PC-3 (cell line): ENCODE results near the gene PDCD1LG2. TPM values are rescaled to one million over a fixed set of nuclear protein-coding genes. Genes with fewer than 3 reads are reported as not detected.

Source experiments
- ATAC-seq: fragments of 200-7000 bp; cut with Tn5 transposase; 2 replicates; pipeline ENCODE4 v1.9.1; 2020; ENCODE audit warnings: mild to moderate bottlenecking, moderate library complexity
- BruUV-seq: library from RNA; stranded (reverse); fragments of 400-500 nt; replicated peaks from 2 replicates; lab custom pipeline; 2021; lab: Mats Ljungman, UMichigan
- CTCF ChIA-PET: fragments of 300-600 bp; sonication (Branson Sonifier 250); formaldehyde crosslinking; loops from one replicate; lab custom pipeline; 2022; ENCODE audit warnings: antibody characterized with exemption; lab: Charles Lee
- POLR2A ChIA-PET: fragments of 300-600 bp; sonication (Branson Sonifier 250); formaldehyde crosslinking; loops from one replicate; lab custom pipeline; 2022; ENCODE audit warnings: antibody characterized with exemption; ENCODE audit not compliant: unreplicated experiment; lab: Charles Lee
- DNase-seq: peaks from one replicate; pipeline ENCODE4 v3.0.0-alpha.2; 2015
- H2AFZ ChIP-seq: fragments of 300-600 bp; sonication (generic); 2 replicates; pipeline ENCODE4 v1.6.0; 2016; ENCODE audit warnings: antibody characterized with exemption, low read length
- H3F3A ChIP-seq: fragments of 300-600 bp; sonication (generic); one replicate; pipeline ENCODE4 v1.6.0; 2017; ENCODE audit warnings: antibody characterized with exemption, low read length, control low read depth, mild to moderate bottlenecking; ENCODE audit not compliant: unreplicated experiment
- H3K27ac ChIP-seq: fragments of 300-600 bp; sonication (generic); 2 replicates; pipeline ENCODE4 v1.5.1; 2016; ENCODE audit warnings: mild to moderate bottlenecking, low read length
- H3K27me3 ChIP-seq: fragments of 300-600 bp; sonication (generic); 2 replicates; pipeline ENCODE4 v1.6.1; 2016; ENCODE audit warnings: low read length, mixed read lengths
- H3K36me3 ChIP-seq: fragments of 300-600 bp; sonication (generic); 2 replicates; pipeline ENCODE4 v1.6.1; 2016; ENCODE audit warnings: low read depth, mixed run types, low read length, mixed read lengths
- H3K4me1 ChIP-seq: fragments of 300-600 bp; sonication (generic); 2 replicates; pipeline ENCODE4 v1.5.1; 2016; ENCODE audit warnings: low read length; ENCODE audit not compliant: insufficient read depth
- H3K4me2 ChIP-seq: fragments of 300-600 bp; sonication (generic); 2 replicates; pipeline ENCODE4 v1.6.0; 2016; ENCODE audit warnings: low read length
- H3K4me3 ChIP-seq: fragments of 300-600 bp; sonication (generic); 2 replicates; pipeline ENCODE4 v1.5.1; 2016; ENCODE audit warnings: mild to moderate bottlenecking, low read length, mixed read lengths
- H3K79me2 ChIP-seq: fragments of 300-600 bp; sonication (generic); 2 replicates; pipeline ENCODE4 v1.6.1; 2017; ENCODE audit warnings: low read length, mixed read lengths
- H3K9ac ChIP-seq: fragments of 300-600 bp; sonication (generic); 2 replicates; pipeline ENCODE4 v1.6.0; 2016; ENCODE audit warnings: mild to moderate bottlenecking, low read length
- H3K9me2 ChIP-seq: fragments of 300-600 bp; sonication (generic); replicated peaks from 2 replicates; pipeline ENCODE4 v1.6.1; 2016; ENCODE audit warnings: mixed run types, low read length, mixed read lengths
- H3K9me3 ChIP-seq: fragments of 300-600 bp; sonication (generic); 2 replicates; pipeline ENCODE4 v1.6.1; 2016; ENCODE audit warnings: low read length, mixed read lengths
- H4K20me1 ChIP-seq: fragments of 300-600 bp; sonication (generic); 2 replicates; pipeline ENCODE4 v1.6.1; 2016; ENCODE audit warnings: low read length, mixed read lengths
- CTCF ChIP-seq: fragments of 300-600 bp; sonication (generic); conservative IDR thresholded peaks from 2 replicates; pipeline ENCODE4 v1.5.1; 2017; ENCODE audit warnings: antibody characterized with exemption, low read depth, mild to moderate bottlenecking, low read length
- EZH2 ChIP-seq: fragments of 300-600 bp; sonication (generic); IDR thresholded peaks from one replicate; pipeline ENCODE4 v1.6.1; 2017; ENCODE audit warnings: antibody characterized with exemption, mild to moderate bottlenecking, low read length; ENCODE audit not compliant: unreplicated experiment
- EZH2phosphoT487 ChIP-seq: fragments of 300-600 bp; sonication (generic); IDR thresholded peaks from 2 replicates; pipeline ENCODE4 v1.6.1; 2018; ENCODE audit warnings: mild to moderate bottlenecking, antibody characterized with exemption, low read length, borderline replicate concordance
- intact Hi-C: fragments of 100-400 bp; cut with micrococcal nuclease; formaldehyde crosslinking; loops from 2 replicates; pipeline ENCODE4 v1.9.0; 2023
- total RNA-seq: library from RNA; depleted of rRNA; stranded (reverse); fragments of >200 nt; gene quantifications from 2 replicates; pipeline ENCODE4 v1.2.3, GENCODE V29; 2014

Gene PDCD1LG2
- total RNA-seq, 1 experiment from 2014 or later = 1.4 TPM

DNA sequence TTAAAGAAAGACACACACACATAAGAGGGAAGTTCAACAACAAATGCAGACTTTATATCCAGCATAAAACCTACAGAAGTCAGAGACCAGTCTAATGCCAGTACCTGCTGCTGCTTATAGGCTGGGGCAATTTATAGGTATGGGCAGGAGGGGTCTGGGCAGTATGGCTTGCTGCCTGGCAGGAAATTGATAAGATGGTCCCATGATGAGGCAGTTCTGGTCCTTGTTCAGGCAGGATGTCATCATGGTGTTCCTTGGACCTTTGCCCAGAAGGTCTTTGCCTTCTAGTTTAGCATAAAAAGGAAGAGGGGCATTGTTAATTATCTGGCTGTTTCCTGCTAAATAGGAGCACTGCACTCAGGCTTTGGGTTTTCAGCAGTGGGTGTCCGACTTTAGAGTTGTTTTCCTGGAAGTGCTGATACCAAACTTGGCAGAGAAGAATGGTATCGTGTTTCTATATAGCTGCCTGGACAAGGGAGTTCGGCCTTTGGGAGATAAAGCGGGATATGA is 10.4 kb upstream of the PDCD1LG2 start:
- H3K36me3 ChIP-seq = no peaks in the 10 kb centered on the region
- no peaks in the 10 kb centered on the region for H3K79me2 ChIP-seq
- H3K9me2 ChIP-seq = no peaks in the 10 kb centered on the region
- TF ChIP-seq CTCF (no peak), EZH2 (no peak), EZH2phosphoT487 (no peak)
- no peak overlapping the region for H3K4me2 ChIP-seq
- intact Hi-C loops = no loop called here
- 0 out of 2 replicates have a peak overlapping the region, but pooled peaks have one; percentile 25 for H2AFZ ChIP-seq
- H3F3A ChIP-seq = no peaks in the 10 kb centered on the region
- H3K27ac ChIP-seq = no peak overlapping the region
- POLR2A ChIA-PET = no interaction called here
- DNase-seq = peak; percentile 41
- no peak overlapping the region for H3K9ac ChIP-seq
- no peaks in the 10 kb centered on the region for H4K20me1 ChIP-seq
- H3K9me3 ChIP-seq = no peaks in the 10 kb centered on the region
- no TSS peak for BruUV-seq
- CTCF ChIA-PET = no interaction called here
- no peak overlapping the region for H3K4me3 ChIP-seq
- H3K4me1 ChIP-seq = peaks cover 9% of the 10 kb centered on the region; the same call in 1 of the 2 replicates
- ATAC-seq = no peak
- no peaks in the 10 kb centered on the region for H3K27me3 ChIP-seq

- intact Hi-C loops = no loop called here
- Histone ChIP-seq H3K27me3 (no peaks in the 10 kb centered on the region), H2AFZ (no peak overlapping the region), H3K4me1 (peaks cover 9% of the 10 kb centered on the region; the same call in 1 of the 2 replicates), H3K36me3 (no peaks in the 10 kb centered on the region), H3F3A (no peaks in the 10 kb centered on the region), H4K20me1 (no peaks in the 10 kb centered on the region), H3K9me2 (no peaks in the 10 kb centered on the region), H3K4me3 (no peak overlapping the region), H3K9me3 (no peaks in the 10 kb centered on the region), H3K79me2 (no peaks in the 10 kb centered on the region), H3K27ac (no peak overlapping the region), H3K4me2 (no peak overlapping the region), H3K9ac (no peak overlapping the region)
- TF ChIP-seq EZH2 (no peak), EZH2phosphoT487 (no peak), CTCF (no peak)
- CTCF ChIA-PET = no interaction called here
- ATAC-seq = no peak
- DNase-seq = peak; percentile 47
- POLR2A ChIA-PET = no interaction called here
- BruUV-seq = no TSS peak
Measured at GRCh38 chr9:5500441-5501235, 9.7 kb upstream of the PDCD1LG2 start.

GRCh38 chr9:5502553-5502952 is 7.8 kb upstream of the PDCD1LG2 start:
- intact Hi-C loops = no loop called here

More at GRCh38 chr9:5502553-5502952, 7.8 kb upstream of the PDCD1LG2 start:
- Histone ChIP-seq H3K4me2 (no peak overlapping the region), H3K4me3 (no peak overlapping the region), H3K79me2 (no peaks in the 10 kb centered on the region), H3K9ac (no peak overlapping the region), H3K9me3 (no peaks in the 10 kb centered on the region), H3F3A (no peaks in the 10 kb centered on the region), H3K9me2 (no peaks in the 10 kb centered on the region), H3K36me3 (no peaks in the 10 kb centered on the region), H3K27ac (no peak overlapping the region), H2AFZ (no peak overlapping the region), H3K4me1 (peaks cover 9% of the 10 kb centered on the region; the same call in 1 of the 2 replicates), H4K20me1 (no peaks in the 10 kb centered on the region), H3K27me3 (no peaks in the 10 kb centered on the region)
- no peak for ATAC-seq
- ChIA-PET CTCF (no interaction called here), POLR2A (no interaction called here)
- DNase-seq = no peak
- TF ChIP-seq EZH2 (no peak), EZH2phosphoT487 (no peak), CTCF (no peak)
- BruUV-seq = no TSS peak
